LNCaP clone FGC (cell line): ENCODE measurements around the gene LRRC8D.

Source experiments
- DNase-seq: peaks from one replicate; pipeline ENCODE4 v3.0.0-alpha.2; 2011; ENCODE audit warnings: low read depth
- H3K4me3 ChIP-seq: 2 replicates; pipeline ENCODE4 v1.5.1; 2011; ENCODE audit warnings: mild to moderate bottlenecking, low read depth, low read length, control low read depth
- CTCF ChIP-seq: IDR thresholded peaks from 2 replicates; pipeline ENCODE4 v1.5.1; 2012; ENCODE audit warnings: mild to moderate bottlenecking; ENCODE audit not compliant: control insufficient read depth, insufficient read depth; ENCODE audit errors: extremely low read depth

LRRC8D gene

GRCh38 chr1:89939693-89940438, 119.0 kb downstream of the LRRC8D start:
- no peak for DNase-seq
- TF ChIP-seq CTCF, result no peak
- no peak overlapping the region for H3K4me3 ChIP-seq

GRCh38 chr1:89941110-89941766, 120.4 kb downstream of the LRRC8D start:
- DNase-seq, result no peak
- no peak for TF ChIP-seq CTCF

GRCh38 chr1:89942014-89942413, 121.2 kb downstream of the LRRC8D start:
- no peak for TF ChIP-seq CTCF
- no peak for DNase-seq
- no peak overlapping the region for H3K4me3 ChIP-seq

More at GRCh38 chr1:89941110-89941766, 120.4 kb downstream of the LRRC8D start:
- H3K4me3 ChIP-seq, result no peak overlapping the region

- no peak overlapping the region for H3K4me3 ChIP-seq
- no peak for DNase-seq
- TF ChIP-seq CTCF, result no peak
Observed at GRCh38 chr1:89942825-89943658, 122.2 kb downstream of the LRRC8D start.

- DNase-seq, result no peak
- no peak for TF ChIP-seq CTCF
- H3K4me3 ChIP-seq, result no peak overlapping the region
Observed at GRCh38 chr1:89943846-89944781, 123.3 kb downstream of the LRRC8D start.

GRCh38 chr1:89945852-89946476, 125.1 kb downstream of the LRRC8D start:
- DNase-seq, result no peak
- H3K4me3 ChIP-seq, result no peak overlapping the region
- no peak for TF ChIP-seq CTCF
